HG03108 (cell line): Measurements from ENCODE around the gene MAP2K5.

ENCODE experiments used
- ATAC-seq: cut with Tn5 transposase; IDR thresholded peaks from one replicate; pipeline ENCODE4 v1.9.1; 2021; ENCODE audit warnings: moderate library complexity; ENCODE audit not compliant: unreplicated experiment

MAP2K5 gene

DNA sequence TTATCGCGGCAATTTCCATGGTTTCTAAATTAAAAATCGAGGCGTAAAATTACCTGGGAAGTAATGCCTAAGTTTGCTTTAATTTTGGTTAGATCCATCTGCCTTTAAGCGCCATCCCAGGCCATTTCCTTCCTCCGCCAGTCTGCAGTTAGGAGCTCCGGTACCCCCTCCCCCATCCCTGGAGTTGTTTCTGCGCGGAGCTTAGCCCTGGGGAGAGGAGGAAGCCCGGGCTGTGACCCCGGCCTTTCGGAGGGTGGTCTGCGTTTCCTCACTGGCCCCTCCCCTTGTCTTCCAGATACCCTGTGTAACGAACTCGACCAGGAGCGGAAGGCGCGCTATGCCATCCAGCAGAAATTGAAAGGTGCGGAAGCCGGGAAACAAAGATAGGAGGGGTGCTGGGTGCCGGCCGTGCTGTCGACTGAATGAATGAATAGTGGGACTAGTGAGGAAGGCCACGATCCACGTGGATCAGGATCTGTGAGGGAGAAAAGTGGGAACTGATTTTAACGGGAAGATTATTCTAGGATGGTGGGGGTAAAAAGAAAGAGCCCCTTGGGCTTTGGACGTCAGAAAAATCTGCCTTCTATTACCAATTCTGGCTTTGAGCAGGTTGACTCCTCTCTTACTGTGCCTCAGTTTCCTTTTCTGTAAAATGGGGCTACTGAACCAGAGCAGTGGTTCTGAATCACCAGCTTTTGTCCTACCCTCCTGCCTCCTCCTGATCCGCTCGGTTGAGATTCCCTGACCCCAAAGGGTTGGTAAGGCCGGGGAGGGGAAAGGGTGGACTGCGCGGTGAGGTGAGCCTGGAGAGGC, 290.6 kb downstream of the MAP2K5 start:
- ATAC-seq = no peak

DNA sequence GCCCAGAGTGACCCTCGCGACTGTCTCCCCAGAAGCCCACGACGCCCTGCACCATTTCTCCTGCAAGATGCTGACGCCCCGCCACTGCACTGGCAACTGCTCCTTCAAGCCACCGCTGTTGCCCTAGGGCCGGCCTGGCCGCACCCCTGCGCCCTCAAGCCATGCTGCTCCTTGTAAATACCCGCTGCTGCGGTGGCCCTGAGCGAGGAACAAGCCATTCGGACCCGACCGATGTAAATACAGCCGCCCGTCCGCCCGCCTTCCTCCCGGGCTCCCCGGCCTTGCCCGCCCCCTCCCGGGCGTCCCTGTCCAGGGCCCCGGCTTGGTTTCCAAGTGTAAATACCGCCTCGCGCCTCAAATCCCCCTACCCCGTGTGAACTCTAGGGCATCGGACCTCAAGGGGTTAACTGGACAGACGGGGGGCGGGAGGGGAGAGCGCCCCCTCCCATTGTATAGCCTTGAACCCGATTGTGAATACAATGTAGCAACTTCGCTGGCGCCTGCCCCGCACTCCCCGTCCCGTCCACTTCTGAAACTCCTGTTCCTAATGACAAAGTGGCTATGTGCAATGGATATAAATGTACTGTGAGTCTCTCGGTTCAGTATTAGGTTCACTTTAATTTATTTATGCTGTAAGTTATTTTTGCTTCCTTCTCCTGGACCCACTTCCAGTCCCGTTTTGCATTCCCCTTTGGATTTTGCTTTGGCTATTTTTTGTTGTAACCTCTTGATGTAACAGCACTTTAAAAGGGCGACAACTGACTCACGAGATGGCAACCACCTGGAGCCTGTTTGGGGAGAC, 291.4 kb downstream of the MAP2K5 start:
- ATAC-seq = no peak

DNA sequence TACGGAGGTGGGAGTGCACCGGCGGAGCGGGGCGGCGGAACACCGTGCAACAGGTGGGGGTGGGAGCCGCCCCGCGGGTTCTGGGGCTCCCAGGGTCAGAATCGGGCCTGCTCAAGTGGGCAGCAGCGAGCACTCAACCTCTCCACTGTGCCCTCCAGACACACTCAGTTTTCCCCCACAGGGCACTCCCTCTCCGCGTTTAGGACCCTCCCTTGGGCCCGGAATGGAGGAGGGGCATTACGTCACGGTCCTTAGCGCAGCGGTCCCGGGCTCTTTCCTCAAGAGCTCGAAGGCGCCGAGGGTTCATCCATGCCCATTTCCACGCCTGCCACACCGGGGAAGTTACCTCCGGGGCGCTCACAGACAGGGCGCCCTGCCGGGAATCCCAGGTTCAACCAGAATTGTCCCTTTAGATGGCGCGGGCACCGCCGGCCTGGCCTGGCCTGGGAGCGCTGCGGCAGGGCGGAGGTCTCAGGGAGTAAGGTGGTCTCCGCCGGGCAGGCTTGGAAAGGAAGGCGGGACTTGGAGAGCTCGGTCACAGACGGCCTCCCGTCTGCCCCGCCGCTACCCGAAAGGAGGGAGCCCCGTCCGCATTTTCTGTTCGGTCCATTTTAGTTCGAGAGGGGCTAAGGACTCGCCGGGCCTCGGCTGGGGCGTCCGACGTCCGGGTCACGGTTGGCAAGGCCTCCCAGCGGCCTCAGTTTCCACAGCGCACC, 292.2 kb downstream of the MAP2K5 start:
- ATAC-seq = no peak

DNA sequence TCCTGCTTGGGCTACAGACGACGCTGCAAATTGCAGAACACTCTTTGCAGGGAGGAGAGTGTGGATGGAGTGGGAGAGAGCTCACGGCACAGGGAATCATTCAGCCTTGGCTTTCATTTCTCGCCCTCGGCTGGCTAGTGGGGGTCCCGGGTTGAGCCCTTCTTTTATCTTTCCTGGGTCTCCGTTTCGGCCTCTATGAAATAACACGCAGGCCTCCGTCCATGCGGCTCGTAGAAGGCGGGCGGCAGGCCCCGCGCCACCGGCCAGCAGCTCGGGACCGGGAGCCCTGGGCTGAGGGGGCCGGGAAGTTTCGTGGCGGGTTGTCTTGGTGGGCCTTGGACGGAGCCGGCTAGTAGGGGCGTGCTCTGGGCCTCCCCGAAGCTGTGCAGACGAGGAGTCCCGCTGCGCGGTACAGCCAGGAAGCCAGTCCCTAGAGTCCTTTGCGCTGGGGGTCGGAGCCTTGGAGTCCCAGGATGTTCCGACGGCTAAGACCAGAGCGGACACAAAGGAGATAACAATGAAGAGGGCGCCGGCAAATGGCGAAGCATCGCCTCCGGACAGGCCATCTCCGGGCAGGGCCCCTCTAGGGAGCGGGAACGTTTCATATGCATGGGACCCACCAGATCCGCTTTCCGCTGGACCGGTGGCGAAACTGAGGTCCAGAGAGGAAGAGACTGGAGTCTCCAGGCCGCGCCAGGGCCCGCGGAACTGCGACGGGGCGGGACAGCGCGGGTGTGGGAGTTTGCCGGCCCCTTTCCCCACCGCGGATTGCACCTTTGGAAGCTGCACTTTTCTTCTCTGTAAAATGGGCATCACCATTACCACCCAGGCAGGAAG, 293.0 kb downstream of the MAP2K5 start:
- ATAC-seq = no peak

DNA sequence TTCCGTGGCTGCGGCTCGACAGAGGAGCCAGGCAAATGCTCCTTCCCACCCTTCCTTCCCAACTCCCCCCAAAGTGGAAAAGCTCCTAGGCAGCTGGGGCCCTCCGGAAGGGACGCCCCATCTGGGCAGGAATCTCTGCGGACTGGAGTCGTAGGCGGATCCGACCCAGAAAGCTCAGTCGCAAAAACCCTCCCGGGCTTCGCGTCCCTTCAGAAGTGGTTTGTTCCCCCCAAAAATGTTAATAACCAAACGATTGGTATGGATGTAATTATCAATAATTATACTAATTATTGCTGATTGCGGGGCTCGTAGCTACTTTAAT, 293.6 kb downstream of the MAP2K5 start:
- ATAC-seq = no peak

DNA sequence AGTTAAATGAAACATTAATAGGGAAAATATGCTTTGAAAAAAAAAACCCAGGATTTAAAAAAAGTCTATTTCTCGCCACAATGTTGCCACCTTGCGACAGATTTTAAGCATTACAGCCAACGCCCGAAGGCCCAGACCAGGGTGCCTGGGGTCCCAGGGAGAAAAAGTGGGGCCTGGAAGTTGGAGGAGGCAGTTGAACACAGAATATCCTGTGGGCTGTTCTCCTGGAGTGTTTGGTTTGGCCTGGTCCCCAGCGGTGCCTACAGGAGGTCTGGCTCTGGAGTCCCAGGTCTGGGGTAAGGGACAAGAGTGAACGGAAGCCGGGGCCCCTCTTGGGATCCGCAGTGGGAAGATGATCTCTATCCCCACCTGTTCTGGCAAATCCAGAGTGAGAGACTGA, 294.0 kb downstream of the MAP2K5 start:
- no peak for ATAC-seq

DNA sequence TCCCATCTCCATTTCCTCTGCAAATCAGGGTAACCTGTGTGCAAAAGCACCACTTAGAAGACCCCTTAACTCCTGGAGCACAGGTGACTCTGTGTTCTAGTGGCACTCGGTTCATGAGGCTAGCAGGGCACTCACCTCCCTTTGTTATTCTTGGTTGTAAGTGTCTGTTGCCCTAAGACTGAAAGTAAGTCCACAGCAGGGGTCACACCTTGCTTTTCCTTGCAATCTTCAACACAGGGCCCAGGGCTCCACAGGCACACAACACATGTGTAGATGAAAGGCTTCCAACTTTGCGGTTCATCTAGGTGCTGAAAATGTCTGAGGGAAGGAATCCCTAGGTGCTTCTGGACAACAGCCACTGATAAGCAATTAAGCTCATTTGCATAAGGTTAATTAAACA, 294.5 kb downstream of the MAP2K5 start:
- ATAC-seq = no peak

DNA sequence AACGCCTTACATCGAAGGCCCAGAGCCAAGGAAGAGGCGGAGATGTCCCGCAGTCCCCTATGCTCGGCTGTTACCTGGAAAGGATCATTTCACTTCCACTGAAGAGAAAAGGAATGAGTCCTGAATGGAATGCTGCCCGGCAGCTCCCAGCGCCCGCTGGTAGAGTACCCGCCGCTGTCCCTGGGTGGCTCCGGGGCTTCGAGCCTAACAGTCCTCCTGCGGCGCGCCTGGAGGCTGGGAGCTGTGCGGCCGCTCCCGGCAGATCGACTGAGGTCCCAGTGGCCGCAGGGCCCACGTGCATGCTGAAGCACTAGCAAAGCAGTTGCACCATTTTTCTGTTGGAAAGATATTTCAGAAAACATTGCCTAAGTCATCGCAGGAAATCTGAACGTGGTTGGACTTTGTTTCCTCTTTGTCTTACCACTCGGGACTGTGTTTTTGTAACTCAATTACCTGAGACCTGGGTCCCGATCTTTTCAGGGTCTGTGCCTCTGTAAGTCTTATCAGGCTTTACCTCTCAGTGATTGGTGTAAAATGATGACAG, 296.4 kb downstream of the MAP2K5 start:
- no peak for ATAC-seq

DNA sequence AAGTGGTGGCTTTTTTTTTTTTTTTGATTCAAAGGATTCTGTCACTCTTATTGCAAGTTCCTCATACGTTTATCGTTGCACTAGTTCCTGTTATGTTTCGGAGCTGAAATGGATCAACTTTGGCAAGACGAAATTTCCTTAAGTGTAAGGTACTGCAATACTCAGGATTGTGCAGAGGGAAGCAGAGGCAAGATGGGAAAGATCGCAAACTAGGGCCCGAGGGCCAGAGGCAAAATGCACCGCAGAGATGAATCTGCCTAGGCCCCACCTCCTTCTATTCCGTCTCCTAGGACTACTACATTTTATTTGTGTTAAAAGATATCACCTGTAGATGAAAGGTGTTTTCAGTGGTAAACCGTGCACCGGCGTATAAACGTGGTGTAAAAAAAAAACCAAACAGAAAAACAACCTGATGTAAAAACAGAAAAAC, 297.0 kb downstream of the MAP2K5 start:
- no peak for ATAC-seq

DNA sequence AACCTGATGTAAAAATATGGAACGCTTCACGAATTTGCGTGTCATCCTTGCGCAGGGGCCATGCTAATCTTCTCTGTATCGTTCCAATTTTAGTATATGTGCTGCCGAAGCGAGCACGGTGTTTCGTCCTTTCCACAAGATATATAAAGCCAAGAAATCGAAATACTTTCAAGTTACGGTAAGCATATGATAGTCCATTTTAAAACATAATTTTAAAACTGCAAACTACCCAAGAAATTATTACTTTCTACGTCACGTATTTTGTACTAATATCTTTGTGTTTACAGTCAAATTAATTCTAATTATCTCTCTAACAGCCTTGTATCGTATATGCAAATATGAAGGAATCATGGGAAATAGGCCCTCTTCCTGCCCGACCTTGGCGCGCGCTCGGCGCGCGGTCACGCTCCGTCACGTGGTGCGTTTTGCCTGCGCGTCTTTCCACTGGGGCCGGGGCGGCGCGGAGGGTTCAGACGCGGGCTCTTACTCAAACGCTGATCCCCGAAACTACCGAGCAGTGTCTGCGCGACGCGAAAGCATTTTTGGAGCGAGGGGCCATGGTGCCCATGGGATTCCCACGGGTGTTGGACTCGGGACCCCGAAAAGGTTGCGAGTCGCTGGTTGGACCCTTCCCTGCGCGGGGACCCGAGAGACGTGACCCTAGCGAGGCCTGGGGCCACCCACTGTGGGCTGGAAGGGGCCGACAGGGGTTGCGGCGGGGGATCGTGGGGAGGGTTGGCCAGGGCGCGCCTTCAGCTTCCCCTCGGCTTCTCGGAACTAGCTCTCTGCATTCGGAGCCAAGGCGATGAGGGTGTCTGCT, 297.6 kb downstream of the MAP2K5 start, which contains the start of gene RNU6-1:
RNU6-1 (minus strand) TSS at position 117 of the 820 bp plus-strand sequence.
- peak; percentile 76 for ATAC-seq

DNA sequence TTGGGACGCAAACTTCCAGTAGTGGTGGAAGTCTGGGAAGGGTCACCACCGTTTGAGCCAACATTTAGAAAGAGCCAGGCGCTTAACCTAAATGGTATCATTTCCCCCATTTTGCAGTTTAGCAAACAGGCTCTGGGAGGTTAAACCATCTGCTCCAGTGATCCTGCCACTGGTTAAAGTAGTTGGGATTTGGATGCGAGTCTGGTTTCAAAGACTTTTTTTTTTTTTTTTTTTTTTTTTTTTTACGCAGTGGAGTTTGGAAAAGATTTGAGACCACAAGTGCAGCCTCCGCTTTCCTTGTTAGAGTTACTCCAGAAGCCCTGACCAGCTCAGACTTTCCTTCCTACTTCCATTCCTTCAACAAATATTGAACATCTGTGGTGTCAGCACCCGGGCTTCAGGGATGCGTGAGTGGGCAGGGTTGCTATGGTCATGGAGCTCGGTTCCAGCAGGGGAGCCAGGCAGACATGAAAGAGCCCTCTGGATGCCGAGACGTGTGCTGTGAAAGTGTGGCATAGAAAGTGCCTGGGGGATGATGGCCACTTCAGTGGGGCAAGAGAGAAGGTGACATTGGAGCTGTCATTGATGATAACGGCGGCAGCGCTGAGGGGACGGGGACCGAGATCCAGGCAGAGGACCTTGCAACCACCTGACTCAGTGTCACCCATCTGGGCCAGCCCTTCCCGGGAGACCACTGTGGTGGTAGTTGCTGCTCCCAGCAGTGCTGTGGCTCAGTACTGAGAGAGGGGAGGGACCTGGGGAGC, 298.4 kb downstream of the MAP2K5 start:
- ATAC-seq = no peak

DNA sequence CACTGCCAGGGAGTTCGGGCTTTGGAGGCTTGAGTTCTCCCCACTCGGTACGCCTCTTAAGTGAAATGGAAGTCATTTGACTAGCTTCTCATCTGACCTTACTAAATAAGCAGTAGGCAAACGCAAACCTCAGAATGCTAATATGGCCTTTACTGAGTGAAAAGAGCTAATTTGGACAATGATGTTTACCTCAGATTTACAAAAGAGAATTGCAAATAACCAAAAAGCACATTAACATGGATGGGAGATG, 298.9 kb downstream of the MAP2K5 start:
- ATAC-seq = no peak

DNA sequence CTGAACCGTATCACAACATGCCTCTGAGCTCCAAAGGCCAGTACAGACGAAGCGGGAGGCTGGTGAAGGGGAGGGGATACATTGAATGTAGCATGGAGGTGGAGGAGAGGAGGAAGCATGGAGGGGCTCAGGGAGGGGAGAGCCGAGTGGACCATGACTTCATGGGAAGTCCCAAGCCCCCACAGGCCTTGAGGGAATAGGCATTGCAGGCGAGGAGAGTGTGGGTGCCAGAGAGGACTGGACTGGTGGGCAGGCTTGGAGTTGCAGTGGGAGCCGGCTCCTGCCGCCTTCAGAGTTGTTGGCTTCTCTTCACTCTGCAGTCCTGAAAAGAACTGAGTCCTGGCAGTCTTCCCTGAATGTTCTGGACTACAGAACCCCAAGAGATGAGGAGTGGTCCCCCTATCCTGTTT, 300.6 kb downstream of the MAP2K5 start:
- ATAC-seq = no peak

DNA sequence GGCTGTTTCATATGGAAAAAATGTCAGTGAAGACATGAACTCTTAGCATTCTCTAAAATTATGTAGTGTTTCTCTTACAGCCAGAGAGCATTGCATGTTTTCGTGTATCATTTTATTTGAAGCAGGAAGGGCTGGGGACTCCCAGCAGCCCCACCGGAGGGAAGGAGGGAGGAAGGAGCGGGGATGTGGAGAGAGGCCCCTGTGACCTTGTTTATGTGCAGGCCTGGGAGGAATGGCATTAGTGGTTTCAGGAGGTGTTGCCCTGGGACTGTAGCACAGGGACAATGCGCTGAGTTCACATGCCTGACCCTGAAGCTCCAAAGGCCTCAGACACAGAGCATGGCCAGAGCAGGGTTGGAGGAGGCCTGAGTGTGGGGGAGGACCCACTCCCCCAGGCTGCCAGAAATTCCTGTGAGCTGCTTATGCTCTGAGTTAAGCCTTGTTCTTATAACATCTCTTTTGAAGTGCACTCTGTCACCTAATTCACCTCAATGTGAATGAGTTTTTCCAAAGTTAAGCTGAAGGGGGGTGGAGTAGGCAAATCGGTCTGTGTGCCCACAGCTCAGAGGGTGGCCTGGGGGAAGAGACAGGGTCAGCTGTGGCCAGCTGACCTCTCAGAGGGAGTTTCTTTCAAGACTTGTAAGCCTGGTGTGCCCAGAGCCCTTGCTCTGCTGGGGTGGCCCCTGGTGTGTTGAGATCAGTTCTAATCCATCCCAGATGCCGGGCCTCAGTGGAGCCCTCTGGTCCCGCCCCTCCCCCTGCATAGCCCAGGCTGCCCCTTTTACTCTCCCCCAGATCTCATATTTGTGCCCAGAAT, 301.3 kb downstream of the MAP2K5 start:
- no peak for ATAC-seq

DNA sequence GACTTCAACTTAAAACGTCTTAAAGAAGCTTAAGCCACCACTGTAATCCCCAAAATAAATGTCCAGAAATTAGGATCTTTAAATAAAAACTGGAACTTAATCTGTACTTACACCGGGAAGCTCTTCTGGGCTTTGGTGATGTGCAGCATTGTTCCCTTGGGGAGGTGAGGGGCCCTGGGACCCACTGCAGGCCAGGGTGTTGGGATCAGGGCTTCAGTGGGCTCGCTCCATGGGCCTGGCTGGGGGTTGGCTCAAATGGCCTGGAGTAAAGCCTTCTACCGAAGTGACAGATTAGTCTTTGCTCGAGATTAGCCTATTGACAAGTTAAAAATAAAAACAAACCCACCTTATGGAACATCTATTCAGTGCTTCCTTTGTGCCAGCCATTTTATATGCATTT, 303.5 kb downstream of the MAP2K5 start:
- no peak for ATAC-seq

DNA sequence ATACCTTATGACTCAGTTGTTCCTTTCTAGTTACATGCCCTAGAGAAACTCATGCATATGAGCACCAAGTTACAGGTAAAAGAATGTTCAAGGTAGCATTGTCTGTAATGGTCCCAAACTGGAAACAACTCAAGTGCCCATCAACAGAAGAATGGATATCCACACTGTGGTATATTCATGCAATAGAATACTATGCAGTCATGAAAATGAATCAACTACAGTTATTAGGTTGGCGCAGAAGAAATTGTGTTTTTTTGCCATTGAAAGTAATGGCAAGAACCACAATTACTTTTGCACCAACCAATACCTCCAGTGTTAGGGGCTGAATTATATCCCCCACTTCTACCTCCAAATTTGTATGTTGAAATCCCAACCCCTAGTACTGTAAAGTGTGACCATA, 307.0 kb downstream of the MAP2K5 start:
- no peak for ATAC-seq

DNA sequence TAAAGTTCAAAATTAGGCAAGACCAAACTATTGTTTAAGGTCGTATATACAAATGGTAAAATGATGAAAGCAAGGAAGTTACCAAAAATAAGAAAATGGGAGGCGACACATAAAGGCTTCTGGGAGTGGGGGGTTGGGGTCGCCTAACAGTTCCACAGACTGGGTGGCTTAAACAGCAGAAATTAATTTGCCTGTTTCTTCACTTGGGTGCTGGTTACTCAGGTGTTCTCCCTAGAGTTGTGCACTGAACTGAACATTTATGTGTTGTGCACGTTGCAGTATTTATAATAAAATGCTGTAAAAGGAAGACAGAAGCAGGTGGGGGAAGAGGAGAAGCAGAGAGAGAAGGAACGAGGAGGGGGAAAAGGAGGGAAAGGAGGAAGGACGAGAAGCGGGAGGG, 307.8 kb downstream of the MAP2K5 start:
- no peak for ATAC-seq

DNA sequence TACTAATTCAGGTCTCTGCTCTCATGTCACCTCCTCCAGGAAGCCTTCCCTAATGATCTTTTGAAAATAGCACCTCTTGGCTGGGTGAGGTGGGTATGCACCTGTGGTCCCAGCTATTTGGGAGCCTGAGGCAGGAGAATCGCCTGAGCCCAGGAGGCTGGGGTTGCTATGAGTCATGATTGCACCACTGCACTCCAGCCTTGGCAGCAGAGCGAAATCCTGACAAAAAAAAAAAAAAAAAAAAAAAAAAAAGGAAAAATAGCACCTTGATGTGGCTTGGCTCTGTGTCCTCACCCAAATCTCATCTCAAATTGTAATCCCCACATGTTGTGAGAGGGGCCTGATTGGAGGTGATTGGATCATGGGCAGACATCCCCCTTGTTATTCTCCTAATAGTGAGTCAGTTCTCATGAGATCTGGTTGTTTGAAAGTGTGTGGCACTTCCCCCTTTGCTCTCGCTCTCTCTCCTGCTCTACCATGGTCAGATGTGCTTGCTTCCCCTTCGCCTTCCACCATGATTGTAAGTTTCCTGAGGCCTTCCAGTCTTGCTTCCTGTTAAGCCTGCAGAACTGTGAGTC, 308.6 kb downstream of the MAP2K5 start:
- no peak for ATAC-seq
